ENCODE measurements around the gene PRUNE2.

PRUNE2 gene

DNA sequence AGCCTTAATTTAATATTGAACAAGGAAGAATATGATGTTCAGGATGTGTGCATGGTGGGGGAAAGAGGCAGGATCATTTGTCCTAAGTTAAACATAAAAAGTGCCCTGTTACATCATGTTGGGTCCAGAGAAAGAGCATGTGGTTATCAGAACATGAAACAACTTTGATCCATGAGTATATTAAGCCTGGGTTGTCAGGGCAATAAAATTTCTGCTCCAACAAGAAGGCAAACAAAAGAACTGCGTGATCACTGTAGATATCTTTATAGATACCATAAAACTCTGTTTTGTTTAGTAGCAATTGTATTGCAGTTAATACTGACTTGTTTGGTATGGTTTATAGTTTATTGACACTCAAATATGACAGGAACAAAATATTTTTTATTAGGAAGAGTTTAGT lies 106.4 kb downstream of the PRUNE2 start:
- no peaks in the 10 kb centered on the region for H3K36me3 ChIP-seq (ENCODE audit: low read depth)
- peaks cover 33% of the 10 kb centered on the region for H3K27me3 ChIP-seq (ENCODE audit: insufficient read depth, poor library complexity, severe bottlenecking)
- no peak overlapping the region for H3K27ac ChIP-seq (ENCODE audit: poor library complexity, severe bottlenecking)
- no peak overlapping the region for H3K4me3 ChIP-seq (ENCODE audit: severe bottlenecking)
- H3K4me1 ChIP-seq (ENCODE audit: insufficient read depth, poor library complexity, severe bottlenecking): no peaks in the 10 kb centered on the region
- DNase-seq (ENCODE audit: low spot score) (no peak), ATAC-seq (ENCODE audit: low read depth) (no peak)
- TF ChIP-seq, protein P1, sequence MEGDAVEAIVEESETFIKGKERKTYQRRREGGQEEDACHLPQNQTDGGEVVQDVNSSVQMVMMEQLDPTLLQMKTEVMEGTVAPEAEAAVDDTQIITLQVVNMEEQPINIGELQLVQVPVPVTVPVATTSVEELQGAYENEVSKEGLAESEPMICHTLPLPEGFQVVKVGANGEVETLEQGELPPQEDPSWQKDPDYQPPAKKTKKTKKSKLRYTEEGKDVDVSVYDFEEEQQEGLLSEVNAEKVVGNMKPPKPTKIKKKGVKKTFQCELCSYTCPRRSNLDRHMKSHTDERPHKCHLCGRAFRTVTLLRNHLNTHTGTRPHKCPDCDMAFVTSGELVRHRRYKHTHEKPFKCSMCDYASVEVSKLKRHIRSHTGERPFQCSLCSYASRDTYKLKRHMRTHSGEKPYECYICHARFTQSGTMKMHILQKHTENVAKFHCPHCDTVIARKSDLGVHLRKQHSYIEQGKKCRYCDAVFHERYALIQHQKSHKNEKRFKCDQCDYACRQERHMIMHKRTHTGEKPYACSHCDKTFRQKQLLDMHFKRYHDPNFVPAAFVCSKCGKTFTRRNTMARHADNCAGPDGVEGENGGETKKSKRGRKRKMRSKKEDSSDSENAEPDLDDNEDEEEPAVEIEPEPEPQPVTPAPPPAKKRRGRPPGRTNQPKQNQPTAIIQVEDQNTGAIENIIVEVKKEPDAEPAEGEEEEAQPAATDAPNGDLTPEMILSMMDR (IDR thresholded peaks at IDR 0.05; ENCODE audit: poor library complexity, severe bottlenecking): no peak
- no peaks in the 10 kb centered on the region for H3K9me3 ChIP-seq (ENCODE audit: severe bottlenecking)

DNA sequence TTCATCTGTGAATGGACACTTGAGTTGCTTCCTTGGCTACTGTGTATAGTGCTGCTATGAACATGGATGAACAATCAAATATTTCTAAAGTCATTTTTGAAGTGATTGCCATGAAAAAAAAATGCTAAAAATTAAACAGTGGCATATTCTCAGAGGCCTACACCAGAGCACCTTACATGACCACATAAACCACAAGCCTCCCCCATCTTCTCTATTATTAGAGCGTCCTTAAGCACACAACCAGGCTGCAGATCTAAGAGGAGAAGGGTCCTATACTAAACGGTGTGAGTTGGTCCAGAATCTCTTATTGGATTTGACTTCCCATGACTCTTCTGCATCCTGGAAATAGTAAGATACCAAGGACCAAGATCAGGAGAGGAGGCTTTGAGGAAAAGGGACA lies 107.4 kb downstream of the PRUNE2 start:
- Histone ChIP-seq H3K27me3 (ENCODE audit: insufficient read depth, poor library complexity, severe bottlenecking) (peaks cover 33% of the 10 kb centered on the region), H3K27ac (ENCODE audit: poor library complexity, severe bottlenecking) (no peak overlapping the region), H3K4me1 (ENCODE audit: insufficient read depth, poor library complexity, severe bottlenecking) (no peaks in the 10 kb centered on the region), H3K36me3 (ENCODE audit: low read depth) (no peaks in the 10 kb centered on the region), H3K4me3 (ENCODE audit: severe bottlenecking) (no peak overlapping the region), H3K9me3 (ENCODE audit: severe bottlenecking) (no peaks in the 10 kb centered on the region)
- TF ChIP-seq, protein P1 (IDR thresholded peaks at IDR 0.05; ENCODE audit: poor library complexity, severe bottlenecking): no peak
- ATAC-seq (ENCODE audit: low read depth) (no peak), DNase-seq (ENCODE audit: low spot score) (no peak)

- Histone ChIP-seq H3K4me3 (ENCODE audit: severe bottlenecking) (no peak overlapping the region), H3K36me3 (ENCODE audit: low read depth) (no peaks in the 10 kb centered on the region), H3K4me1 (ENCODE audit: insufficient read depth, poor library complexity, severe bottlenecking) (no peaks in the 10 kb centered on the region), H3K27ac (ENCODE audit: poor library complexity, severe bottlenecking) (no peak overlapping the region), H3K9me3 (ENCODE audit: severe bottlenecking) (no peaks in the 10 kb centered on the region), H3K27me3 (ENCODE audit: insufficient read depth, poor library complexity, severe bottlenecking) (peaks cover 16% of the 10 kb centered on the region)
- ATAC-seq (ENCODE audit: low read depth) (no peak), DNase-seq (ENCODE audit: low spot score) (no peak)
- TF ChIP-seq, protein P1 (IDR thresholded peaks at IDR 0.05; ENCODE audit: poor library complexity, severe bottlenecking): no peak
These were observed 109.6 kb downstream of the PRUNE2 start for GRCh38 chr9:76796296-76796695.

DNA sequence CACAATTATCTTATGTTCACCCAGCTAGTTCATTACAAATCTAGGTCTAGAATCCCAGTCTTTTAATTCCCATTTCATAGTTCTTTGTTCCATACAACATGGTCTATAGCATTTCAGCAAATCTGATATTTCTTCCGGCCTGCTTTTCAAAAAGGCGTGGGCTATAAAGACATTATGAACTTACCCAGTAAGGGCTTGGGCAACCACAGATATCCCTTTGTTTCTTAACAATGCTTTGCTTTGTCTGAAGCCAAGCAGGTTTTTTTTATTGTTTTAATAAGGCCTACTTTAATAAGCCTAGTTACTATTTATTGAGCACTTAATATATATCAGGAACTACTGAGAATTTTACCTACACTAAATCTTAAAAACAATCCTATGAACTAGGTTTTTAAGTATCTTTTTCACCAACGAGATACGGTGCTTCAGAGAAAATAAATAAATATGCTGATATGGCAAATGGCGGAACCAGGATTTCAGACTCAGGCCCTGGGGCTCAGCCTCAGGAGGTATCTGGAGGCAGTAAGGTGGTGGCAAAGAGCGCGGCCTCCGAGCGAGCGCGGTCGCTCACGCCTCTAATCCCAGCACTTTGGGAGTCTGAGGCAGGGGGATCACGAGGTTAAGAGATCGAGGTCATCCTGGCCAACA lies 112.0 kb downstream of the PRUNE2 start:
- TF ChIP-seq, protein P1 (IDR thresholded peaks at IDR 0.05; ENCODE audit: poor library complexity, severe bottlenecking): no peak
- no peak for ATAC-seq (ENCODE audit: low read depth)
- Histone ChIP-seq H3K4me1 (ENCODE audit: insufficient read depth, poor library complexity, severe bottlenecking) (no peaks in the 10 kb centered on the region), H3K27ac (ENCODE audit: poor library complexity, severe bottlenecking) (no peak overlapping the region), H3K9me3 (ENCODE audit: severe bottlenecking) (no peaks in the 10 kb centered on the region), H3K27me3 (ENCODE audit: insufficient read depth, poor library complexity, severe bottlenecking) (peaks cover 9% of the 10 kb centered on the region), H3K4me3 (ENCODE audit: severe bottlenecking) (no peak overlapping the region), H3K36me3 (ENCODE audit: low read depth) (no peaks in the 10 kb centered on the region)
- DNase-seq (ENCODE audit: low spot score): no peak

DNA sequence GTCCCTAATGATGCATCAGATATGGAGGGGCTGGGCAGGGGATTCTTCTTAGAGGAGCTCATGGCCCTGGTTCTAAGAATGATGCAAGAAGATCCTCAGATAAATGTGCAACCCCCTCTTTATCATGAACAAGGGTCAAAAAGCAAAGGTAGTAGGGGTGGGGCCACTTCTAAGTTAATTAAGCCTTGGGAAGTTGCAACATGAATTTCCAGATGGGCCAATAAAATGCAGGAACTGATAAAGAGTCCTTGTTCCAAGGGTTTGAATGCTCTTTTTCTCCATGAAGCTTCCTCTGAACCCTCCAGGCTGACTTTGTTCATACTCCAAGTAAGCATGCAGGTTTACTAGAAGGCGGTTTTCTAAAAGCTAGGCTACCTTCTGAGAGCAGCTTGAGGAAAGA lies 116.1 kb downstream of the PRUNE2 start:
- TF ChIP-seq, protein P1 (IDR thresholded peaks at IDR 0.05; ENCODE audit: poor library complexity, severe bottlenecking): no peak
- Histone ChIP-seq H3K27ac (ENCODE audit: poor library complexity, severe bottlenecking) (no peak overlapping the region), H3K9me3 (ENCODE audit: severe bottlenecking) (no peaks in the 10 kb centered on the region)

More for the DNA sequence above, 116.1 kb downstream of the PRUNE2 start:
- Histone ChIP-seq H3K4me3 (ENCODE audit: severe bottlenecking) (no peak overlapping the region), H3K27me3 (ENCODE audit: insufficient read depth, poor library complexity, severe bottlenecking) (no peaks in the 10 kb centered on the region), H3K36me3 (ENCODE audit: low read depth) (no peaks in the 10 kb centered on the region), H3K4me1 (ENCODE audit: insufficient read depth, poor library complexity, severe bottlenecking) (no peaks in the 10 kb centered on the region)
- DNase-seq (ENCODE audit: low spot score) (no peak), ATAC-seq (ENCODE audit: low read depth) (no peak)

Measured in RWPE2 (cell line).